GM12874 (cell line): ENCODE results near the gene MSI1.

Source experiments
- TF ChIP-seq, protein P1 (sequence below): IDR thresholded peaks from 2 replicates; pipeline ENCODE4 v1.5.1; 2011; ENCODE audit warnings: low read depth, mild to moderate bottlenecking, control low read depth, low read length, moderate library complexity; ENCODE audit not compliant: insufficient read depth

Gene MSI1

DNA sequence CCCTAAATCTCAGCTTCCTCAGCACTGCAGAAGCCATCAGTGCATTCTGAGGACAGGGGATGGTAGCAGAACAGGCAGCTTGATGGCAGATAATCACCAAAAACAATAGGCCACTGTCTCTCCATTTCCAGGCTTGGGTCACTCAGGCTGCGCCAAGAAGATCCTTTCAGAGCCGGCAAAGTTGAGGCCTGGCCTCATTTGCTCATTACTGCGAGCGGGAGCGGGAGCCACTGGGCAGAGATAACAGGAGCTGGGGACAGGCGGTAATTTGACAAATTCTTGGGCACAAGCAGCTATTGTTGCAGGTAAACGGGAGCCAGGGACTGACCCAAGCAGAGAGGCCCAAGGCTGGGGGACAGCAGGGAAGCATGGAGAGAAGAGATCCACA, 2.1 kb downstream of the MSI1 start:
- TF ChIP-seq, protein P1, sequence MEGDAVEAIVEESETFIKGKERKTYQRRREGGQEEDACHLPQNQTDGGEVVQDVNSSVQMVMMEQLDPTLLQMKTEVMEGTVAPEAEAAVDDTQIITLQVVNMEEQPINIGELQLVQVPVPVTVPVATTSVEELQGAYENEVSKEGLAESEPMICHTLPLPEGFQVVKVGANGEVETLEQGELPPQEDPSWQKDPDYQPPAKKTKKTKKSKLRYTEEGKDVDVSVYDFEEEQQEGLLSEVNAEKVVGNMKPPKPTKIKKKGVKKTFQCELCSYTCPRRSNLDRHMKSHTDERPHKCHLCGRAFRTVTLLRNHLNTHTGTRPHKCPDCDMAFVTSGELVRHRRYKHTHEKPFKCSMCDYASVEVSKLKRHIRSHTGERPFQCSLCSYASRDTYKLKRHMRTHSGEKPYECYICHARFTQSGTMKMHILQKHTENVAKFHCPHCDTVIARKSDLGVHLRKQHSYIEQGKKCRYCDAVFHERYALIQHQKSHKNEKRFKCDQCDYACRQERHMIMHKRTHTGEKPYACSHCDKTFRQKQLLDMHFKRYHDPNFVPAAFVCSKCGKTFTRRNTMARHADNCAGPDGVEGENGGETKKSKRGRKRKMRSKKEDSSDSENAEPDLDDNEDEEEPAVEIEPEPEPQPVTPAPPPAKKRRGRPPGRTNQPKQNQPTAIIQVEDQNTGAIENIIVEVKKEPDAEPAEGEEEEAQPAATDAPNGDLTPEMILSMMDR, result no peak

DNA sequence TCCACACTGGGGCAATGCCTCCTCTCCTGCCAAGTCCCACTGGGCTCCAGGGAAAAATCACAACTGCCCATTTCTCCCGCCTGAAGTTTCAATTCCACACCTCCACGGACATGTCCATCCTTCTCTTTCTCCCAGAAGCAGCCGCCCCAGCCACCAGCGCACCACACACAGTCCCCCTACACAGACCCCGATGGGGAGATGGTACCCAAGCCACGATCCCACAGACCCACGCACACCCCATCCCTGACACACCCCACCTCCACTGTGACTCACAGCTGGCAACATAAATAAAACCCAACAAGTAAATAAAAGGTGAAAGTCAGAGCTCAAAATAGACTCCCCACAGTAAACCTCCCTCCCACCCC, 2.6 kb downstream of the MSI1 start:
- TF ChIP-seq, protein P1, result no peak

DNA sequence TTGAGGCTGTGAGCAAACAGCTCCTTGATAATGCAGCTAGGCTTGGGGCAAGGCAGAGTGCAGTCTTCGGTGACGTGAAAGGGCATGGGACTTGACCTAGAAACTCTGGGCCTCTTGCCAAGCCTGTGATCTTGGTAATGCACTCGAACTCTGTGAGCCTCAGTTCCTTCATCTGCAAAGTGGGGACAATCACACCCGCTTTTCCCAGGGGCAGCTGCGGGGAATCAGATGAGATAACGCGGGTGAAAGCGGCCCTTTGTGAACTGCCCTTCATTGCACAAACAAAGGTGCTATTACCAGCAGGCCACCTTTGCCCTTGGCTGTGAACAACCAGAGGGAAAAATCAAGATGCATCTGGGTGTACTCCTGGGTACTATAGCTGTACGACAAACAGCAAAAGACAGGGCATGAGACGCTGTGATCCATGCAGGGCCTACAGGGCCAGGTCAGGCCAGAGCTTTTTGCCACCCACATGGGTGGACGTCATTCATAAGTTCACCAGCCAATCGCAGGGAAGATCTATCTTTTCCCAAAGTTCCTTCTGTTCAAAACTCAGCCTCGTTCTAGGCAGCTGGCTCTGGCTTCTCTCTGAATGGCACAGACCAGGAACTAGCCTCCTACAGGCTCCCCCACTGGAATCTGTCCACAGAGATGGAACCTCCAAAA, 3.2 kb downstream of the MSI1 start:
- TF ChIP-seq, protein P1, result no peak

DNA sequence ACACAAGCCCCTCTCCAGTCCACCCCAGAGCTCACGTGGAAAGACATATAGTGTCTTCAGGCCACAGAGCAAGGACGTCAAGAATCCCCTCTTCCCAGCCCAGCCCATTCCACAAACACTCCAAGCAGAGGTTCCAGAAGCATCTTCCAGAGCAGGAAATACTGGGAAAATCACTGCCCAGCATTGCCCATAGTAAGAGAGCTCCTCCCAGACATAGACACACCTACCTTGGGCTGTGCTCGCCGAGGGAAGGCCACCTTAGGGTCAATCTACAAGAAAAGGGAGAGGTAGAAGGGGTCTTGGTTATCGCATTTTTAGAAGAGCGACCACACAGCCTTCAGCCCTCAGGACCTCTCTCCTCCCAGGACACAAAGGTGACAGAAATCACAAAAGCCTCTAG, 4.5 kb downstream of the MSI1 start:
- TF ChIP-seq, protein P1, result no peak

DNA sequence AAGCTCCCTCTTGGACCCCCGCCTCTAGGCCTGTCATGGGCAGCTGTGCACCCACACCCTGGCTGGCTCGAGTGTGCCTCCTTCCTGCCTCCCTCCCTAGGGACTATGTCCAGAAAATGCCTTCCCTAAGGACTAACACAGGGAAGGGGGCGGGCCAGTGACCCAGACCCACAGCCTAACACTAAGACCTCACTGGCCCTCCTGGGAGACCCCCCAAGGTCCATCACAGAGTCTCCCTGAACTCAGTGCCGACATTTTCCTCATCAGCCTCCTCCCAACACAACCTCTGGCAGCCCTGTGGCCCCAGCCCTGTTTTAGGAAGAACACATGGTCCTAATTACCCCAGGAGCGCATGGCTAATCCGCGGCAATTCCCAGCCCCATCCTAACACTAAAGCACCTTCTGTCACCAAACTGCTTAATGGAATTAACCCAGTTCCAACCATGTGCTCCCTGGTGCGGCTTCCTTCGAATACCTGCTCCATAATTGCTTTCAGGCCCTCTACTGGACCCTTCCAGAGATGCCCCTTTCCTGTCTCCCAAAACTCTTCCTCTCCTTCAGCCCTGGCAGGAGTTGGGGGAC, 5.6 kb downstream of the MSI1 start:
- TF ChIP-seq, protein P1, result no peak

DNA sequence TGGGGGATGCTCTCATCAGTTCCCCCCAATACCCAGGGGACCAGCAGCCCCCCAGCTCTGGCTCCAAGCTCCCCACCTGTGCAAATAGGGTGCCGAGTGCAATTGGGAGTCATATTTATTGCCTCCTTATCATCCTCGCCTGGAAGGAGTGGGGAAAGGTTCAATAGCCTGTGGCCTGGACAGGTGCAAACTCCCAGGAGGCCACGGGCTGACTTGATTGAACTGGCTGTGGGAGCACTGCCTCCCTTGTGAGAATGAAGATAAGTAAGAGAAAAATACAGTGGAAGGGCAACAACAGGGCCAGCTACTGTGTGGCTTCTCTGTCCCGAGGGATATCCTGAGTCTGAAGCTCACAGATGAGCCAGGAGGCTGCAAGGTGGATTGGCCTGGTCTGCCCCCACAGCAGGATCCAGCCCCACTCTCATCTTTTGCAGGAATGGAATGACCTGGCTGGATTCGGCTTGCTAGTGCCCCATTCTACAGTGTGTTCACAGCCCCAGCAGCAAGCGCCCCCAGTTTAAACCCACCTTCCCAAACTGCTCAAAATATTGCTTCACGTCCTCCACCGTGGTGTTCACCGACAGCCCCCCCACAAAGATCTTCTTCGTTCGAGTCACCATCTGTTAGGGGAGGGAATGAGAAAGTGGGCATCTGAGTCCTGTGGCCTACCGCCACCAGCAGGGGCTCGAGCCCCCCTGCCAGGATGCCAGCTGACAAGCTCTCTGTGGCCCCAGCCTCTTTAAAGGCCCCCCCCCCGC, 6.3 kb downstream of the MSI1 start:
- TF ChIP-seq, protein P1, result no peak

DNA sequence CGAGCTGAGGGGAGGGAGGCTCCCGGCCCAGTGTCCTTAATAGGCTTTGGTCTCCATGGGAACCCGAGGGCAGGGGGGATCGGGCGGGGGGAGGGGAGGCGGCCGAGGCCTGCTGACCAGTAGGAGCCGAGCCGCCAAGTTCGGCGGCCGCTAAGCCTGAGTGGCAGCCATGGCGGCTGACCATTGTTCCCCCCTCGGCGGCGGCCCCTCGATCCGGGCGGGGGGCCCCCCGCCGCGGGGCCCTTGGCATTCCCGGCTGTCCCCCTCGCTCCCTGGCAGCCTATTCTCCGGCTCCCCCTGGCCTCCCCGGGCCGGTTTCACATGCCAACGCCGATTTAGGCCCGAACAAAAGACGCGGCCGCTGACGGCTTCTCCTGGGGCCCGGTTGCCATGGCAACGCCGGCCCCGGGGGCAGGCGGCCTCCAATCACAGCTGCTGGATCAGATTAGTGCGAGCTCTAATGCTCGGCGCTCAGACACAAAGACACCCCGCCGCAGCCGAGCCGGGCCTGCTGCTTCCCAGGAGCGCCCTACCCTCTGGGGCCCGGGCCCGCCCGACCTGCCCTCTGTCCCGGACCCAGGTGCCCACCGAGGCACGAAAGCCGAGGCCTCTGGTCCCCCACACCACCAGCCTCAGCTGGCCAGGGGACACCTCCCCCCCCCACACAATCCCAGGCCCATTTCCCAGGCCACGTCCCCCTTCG, 7.3 kb downstream of the MSI1 start:
- TF ChIP-seq, protein P1, result no peak
